GM19025 (cell line): Measurements from ENCODE around the gene TRMT112.
"Not testable (repeated sequence)": the region's sequence is repeated elsewhere in the genome, so short reads cannot be mapped to it uniquely, and the experiment has no call there.

Experiments
- ATAC-seq: cut with Tn5 transposase; IDR thresholded peaks from one replicate; pipeline ENCODE4 v1.9.1; 2021; ENCODE audit warnings: mild to moderate bottlenecking, low read depth, moderate library complexity; ENCODE audit not compliant: unreplicated experiment

TRMT112 gene

DNA sequence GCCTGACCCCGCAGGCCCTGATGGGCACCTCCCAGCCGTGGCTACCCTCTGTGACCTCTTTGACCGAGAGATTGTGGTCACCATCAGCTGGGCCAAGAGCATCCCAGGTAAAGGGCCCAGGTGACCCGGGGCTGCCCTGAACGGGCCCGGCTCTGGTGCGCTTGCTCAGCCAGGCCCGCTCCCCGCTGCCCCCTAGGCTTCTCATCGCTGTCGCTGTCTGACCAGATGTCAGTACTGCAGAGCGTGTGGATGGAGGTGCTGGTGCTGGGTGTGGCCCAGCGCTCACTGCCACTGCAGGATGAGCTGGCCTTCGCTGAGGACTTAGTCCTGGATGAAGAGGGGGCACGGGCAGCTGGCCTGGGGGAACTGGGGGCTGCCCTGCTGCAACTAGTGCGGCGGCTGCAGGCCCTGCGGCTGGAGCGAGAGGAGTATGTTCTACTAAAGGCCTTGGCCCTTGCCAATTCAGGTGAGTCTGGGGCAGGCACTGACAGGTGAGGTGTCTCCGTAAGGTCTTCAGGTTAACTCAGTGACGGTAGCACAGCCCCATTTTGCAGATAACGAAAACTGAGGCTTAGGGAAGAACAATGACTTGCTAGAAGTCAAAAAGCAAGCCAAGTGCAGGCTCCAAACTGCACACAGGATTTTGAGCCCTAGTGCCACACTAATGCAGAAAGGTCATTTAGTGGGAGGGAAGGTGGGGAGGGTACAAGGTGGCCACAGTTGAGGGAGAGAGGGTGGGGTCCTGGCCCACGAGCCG is 2.4 kb downstream of the TRMT112 start:
- no peak for ATAC-seq

DNA sequence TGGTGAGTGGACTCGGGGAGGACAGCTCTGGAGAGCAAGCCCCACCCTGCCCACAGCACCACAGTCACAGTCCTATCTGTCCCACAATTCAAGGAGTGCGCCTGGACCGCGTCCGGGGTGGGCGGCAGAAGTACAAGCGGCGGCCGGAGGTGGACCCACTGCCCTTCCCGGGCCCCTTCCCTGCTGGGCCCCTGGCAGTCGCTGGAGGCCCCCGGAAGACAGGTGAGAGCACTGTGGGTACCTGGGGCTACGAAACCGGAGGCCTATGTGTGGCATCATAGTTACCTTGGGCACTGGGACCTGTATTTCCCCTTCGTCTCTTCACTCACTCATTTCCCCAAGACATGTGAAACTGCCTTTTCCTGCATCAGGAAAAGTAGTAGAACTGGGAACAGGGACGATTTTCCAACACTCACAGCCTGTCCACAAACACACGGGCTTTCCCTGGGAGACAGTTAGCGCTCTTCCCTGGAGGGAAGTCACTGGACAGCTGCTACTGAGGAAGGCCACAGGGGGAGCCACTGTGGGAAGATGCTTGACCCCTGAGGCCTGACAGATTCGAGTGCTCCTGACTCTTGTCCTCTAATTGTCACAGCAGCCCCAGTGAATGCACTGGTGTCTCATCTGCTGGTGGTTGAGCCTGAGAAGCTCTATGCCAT is 3.1 kb downstream of the TRMT112 start:
- no peak for ATAC-seq

DNA sequence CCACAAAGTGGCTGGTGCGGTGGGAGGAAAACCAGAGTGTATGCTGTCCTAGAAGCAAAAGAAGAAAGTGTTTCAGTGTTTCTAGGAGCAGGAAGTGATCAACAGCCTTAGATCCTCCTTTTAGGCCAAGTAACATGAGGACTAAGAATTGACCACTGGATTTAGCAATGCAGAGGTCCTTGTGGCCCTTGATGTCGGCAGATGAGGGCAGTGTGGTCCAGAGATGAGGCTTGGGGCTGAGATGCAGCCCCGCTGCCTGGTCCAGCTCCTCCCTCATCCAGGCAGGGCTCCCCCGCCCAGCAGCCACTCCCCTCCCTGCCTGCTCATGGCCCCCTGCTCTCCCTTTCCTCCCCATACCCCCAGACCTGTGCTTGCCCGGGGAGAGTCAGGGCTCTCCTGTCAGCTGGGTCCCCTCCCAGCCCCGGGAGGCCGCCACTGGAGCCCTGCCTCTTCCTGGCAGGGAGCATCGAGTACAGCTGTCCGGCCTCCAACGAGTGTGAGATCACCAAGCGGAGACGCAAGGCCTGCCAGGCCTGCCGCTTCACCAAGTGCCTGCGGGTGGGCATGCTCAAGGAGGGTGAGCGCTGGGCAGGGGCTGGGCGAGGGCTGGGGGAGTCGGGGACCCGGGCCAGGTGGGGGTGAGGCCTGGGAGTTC is 3.7 kb downstream of the TRMT112 start:
- ATAC-seq = no peak

DNA sequence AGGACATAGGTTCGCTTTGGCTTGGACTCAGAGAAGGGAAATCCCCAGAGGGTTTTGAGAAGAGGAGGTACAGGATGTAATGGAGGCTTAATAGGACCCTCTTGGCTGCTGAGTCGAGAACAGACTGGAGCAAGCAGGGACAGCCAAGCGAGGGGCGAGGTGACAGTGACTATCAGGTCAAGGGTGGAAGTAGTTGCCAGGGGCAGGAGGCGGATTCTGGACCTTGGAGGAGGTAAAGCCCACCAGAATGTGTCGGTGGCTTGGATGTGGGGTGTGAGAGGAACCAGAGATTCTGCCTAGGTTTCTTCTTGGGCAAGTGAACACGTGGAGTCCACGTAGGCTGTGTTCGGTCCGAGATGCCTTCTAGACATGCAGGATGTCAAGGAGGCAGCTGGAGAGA is 4.4 kb downstream of the TRMT112 start:
- no peak for ATAC-seq

DNA sequence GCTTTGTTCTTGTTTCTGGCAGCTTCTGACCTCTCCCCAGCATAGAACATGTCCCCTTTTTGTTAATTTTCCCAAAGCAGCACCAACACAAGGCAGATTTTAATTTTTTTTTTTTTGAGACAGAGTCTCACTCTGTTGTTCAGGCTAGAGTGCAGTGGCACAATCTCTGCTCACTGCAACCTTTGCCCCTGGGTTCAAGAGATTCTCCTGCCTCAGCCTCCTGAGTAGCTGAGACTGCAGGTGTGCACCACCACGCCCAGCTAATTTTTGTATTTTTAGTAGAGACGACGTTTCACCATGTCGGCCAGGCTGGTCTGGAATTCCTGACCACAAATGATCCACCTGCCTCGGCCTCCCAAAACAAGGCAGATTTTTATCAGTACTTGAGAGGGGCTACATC is 9.6 kb downstream of the TRMT112 start:
- ATAC-seq = not testable (repeated sequence)

DNA sequence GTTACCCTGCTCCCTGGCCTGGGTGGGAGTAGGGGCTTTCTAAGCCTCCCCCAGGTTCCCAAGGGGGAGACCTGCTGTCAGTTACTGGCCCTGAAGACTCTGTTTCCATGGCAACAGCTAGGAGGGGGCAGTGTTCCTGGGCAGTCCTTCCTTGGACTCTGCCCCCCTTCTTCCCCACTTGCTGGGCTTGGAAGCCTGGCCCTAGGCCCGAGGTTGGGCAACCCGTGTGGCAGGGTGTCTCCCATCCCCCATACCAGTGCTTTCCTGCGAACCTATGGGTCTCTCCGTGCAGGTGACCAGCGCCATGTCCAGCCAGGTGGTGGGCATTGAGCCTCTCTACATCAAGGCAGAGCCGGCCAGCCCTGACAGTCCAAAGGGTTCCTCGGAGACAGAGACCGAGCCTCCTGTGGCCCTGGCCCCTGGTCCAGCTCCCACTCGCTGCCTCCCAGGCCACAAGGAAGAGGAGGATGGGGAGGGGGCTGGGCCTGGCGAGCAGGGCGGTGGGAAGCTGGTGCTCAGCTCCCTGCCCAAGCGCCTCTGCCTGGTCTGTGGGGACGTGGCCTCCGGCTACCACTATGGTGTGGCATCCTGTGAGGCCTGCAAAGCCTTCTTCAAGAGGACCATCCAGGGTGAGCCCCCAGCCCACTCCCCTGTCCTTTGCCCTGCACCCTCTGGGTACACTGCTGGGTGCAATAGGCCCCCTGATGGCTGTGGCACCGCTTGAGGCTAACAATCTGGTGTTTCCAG is 10.3 kb downstream of the TRMT112 start:
- no peak for ATAC-seq

DNA sequence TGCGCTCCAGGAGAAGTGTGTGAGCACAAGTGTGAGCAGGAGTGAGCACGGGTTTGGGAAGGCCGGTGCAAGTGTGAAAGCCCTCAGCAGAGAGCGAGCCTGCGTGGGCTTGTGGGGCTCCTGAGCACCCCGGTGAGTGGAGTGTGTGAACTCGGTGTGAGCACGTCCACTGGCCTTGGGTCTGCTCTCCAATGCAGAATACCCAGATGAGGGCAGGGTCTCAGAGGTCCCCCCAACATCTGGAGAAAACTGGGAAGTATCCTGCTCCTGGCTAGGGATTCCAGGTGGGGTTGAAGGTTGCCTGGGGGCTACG is 10.8 kb downstream of the TRMT112 start:
- no peak for ATAC-seq

- no peak for ATAC-seq
Measured at GRCh38 chr11:64305691-64306562, 11.4 kb downstream of the TRMT112 start.

DNA sequence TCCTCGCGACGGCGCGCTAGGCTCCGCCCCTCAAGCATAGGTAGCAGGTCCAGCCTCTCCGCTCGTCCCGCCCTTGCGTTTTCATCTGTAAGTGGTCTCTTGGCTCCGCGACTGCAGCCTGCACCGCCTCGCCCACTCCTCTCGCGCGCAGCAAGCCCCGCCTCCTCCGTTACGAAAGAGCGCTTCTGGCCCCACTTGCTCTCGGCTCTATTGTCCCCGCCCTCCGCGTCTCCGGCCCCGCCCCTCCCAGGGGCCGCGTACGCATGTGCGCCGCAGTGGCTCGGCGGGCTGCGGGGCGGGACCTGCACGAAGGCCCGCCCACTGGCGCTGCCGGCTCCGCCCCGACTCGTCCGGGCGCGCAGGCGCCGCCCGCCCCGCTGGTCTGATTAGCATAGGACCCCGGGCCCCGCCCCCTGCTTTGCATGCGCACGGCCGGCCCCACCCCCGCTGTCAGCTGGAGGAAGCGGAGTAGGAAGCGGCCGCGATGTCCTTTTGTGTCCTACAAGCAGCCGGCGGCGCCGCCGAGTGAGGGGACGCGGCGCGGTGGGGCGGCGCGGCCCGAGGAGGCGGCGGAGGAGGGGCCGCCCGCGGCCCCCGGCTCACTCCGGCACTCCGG is 12.2 kb downstream of the TRMT112 start, which contains the start of gene ESRRA:
Gene ESRRA (plus strand): TSS at position 450 of the 616 bp plus-strand sequence. CDS start 1,656 bp downstream, outside the sequence.
- peak; percentile 62 for ATAC-seq

- peak; percentile 5 for ATAC-seq
Measured at GRCh38 chr11:64304316-64305072, 12.9 kb downstream of the TRMT112 start.

DNA sequence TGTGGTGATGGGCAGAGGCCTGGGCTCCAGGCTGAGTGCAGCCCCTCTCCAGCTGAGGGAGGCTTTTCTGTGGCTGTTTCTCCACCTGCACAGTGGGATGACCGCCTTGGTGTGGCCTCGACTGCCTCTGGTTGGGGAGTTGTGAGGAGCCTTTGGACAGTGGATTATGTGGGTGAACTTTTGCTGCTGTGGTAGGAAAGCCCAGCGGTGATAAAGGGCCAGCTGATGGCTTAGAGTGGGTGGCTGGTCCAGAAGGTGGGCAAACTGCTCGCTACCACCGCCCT is 13.4 kb downstream of the TRMT112 start:
- no peak for ATAC-seq

GRCh38 chr11:64303109-64304031 is 14.0 kb downstream of the TRMT112 start:
- ATAC-seq = no peak

DNA sequence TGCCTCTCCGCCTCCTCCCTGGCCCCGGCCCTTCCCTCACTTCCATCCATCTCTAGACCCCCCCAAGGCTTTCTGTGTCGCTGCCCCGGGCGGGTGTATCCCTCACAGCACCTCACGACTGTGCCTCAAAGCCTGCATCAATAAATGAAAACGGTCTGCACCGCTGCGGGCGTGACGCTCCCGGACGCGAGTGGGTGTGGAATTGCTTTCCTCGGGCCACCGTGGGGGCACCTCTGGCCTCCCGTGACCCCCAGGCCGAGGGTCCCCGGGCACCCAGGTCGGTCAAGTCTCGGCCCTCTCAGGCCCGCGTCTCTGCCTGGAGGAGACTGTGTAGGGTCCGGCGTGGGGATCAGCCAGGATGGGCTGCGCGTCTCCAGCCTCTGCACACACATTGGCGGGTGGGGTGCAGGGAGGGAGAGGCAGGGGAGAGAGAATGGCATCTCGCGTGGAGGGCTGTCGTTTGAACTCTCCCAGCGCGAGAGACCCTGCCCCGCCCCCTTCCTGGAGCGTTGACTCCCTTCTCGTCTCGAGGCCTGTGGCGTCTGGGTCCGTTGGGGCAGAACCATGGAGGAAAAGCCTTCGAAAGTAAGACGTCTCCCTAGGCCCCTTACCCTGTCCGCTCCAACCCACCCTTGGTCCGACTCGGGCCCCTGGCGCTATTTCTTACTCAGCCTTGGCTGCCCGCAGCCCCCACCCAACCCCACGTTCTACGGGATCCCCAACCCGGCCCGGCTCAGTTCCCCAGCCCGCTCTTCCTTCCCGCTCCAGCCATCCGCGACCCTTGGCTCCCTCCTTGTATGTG is 17.3 kb downstream of the TRMT112 start, which contains the start of gene CATSPERZ:
Gene CATSPERZ (plus strand): TSS at position 512 of the 802 bp plus-strand sequence. CDS start 53 bp downstream, at position 565.
- ATAC-seq = no peak

DNA sequence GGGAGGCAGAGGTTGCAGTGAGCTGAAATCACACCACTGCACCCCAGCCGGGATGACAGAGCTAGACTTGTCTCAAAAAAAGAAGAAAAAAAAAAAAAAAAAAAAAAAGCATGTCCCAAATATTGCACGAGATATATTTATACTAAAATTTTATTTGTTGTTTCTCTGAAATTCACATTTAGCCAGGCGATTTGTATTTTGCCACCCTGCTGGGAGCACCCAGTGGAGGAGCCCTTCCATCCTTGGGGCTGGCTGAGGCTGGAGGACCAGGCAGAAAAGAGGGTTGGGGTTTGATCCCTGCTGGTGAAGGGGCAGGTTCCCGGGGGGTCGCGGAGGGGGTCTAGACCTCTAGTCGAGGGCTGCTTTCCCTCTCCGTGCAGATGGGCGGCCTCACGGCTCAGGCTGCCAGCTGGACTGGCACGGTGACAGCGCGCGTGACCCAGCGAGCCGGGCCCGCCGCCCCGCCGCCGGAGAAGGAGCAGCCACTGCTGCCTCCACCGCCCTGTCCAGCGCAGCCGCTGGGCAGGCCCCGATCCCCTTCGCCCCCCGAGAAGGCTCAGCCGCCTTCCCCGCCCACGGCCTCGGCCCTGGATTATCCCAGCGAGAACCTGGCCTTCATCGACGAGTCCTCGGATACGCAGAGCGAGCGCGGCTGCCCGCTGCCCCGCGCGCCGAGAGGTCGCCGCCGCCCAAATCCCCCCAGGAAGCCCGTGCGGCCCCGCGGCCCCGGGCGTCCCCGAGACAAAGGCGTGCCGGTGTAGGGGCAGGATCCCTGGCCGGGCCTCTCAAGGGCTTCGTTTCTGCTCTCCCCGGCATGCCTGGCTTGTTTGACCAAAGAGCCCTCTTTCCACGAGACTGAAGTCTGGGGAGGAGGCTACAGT is 18.2 kb downstream of the TRMT112 start:
- ATAC-seq = no peak

GRCh38 chr11:64297699-64298358 is 19.5 kb downstream of the TRMT112 start:
- no peak for ATAC-seq
